ENCODE data around the gene FSHB.
"Not testable (repeated sequence)": the region's sequence is repeated elsewhere in the genome, so short reads cannot be mapped to it uniquely, and the experiment has no call there.

Gene FSHB

DNA sequence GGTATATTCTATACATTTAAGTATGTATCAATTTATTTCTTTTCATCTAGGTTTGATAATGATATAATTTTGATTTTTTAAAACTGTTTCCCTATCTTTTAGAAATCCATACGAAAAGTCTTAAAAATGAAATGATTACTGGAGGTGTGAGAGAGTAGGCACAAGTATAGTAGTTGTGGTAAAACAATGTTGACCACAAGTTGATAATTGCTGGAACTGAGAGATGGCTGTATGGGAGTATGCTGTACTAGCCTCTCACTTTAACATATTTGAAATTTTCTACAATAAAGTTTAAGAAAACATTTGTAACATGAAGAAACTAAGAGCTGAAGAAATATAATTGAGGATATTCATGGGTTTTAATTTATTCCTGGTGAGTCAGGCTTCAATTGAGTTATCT lies 30.0 kb downstream of the FSHB start:
- no peak overlapping the region for H3K23ac ChIP-seq (ENCODE audit: low read length)
- no peaks in the 10 kb centered on the region for H3K9me3 ChIP-seq (ENCODE audit: insufficient read depth, low read depth, low read length)
- no CpG with 5 or more reads among the region's 1 CpG for WGBS (ENCODE audit: extremely low coverage, insufficient coverage, insufficient read length)
- H3K18ac ChIP-seq (ENCODE audit: low read length): no peak overlapping the region
- H3K9ac ChIP-seq (ENCODE audit: low read length): no peak overlapping the region
- H4K91ac ChIP-seq (ENCODE audit: low read depth, low read length): no peak overlapping the region
- H3K4me2 ChIP-seq (ENCODE audit: low read length): no peak overlapping the region
- DNase-seq: no peak
- no peaks in the 10 kb centered on the region for H3K27me3 ChIP-seq (ENCODE audit: insufficient read depth, low read length)
- H3K79me1 ChIP-seq (ENCODE audit: low read length): no peaks in the 10 kb centered on the region
- no peak overlapping the region for H3K27ac ChIP-seq (ENCODE audit: low read depth, low read length)
- H2AFZ ChIP-seq (ENCODE audit: insufficient read depth, low read length, poor library complexity): no peak overlapping the region
- H3K14ac ChIP-seq (ENCODE audit: low read length): no peak overlapping the region
- H2BK5ac ChIP-seq (ENCODE audit: low read depth, low read length, poor library complexity): no peak overlapping the region
- no peak overlapping the region for H2BK120ac ChIP-seq (ENCODE audit: insufficient read depth, low read length, poor library complexity)
- no peak overlapping the region for H4K12ac ChIP-seq (ENCODE audit: low read depth, low read length)
- no peaks in the 10 kb centered on the region for H3K36me3 ChIP-seq (ENCODE audit: control insufficient read depth in 1 of 2, insufficient read depth in 2 of 2, low read length in 2 of 2)
- no peak overlapping the region for H2BK12ac ChIP-seq (ENCODE audit: low read length)
- no peak overlapping the region for H2AK5ac ChIP-seq (ENCODE audit: low read length)
- no peaks in the 10 kb centered on the region for H3K4me1 ChIP-seq (ENCODE audit: control insufficient read depth in 1 of 2, insufficient read depth in 2 of 2, low read length in 2 of 2)
- H3K4me3 ChIP-seq (ENCODE audit: low read depth, low read length): no peak overlapping the region
- no peak overlapping the region for H4K8ac ChIP-seq (ENCODE audit: low read depth, low read length)
- H3K79me2 ChIP-seq (ENCODE audit: control insufficient read depth, insufficient read depth, low read length, poor library complexity): no peaks in the 10 kb centered on the region
- H3K4ac ChIP-seq (ENCODE audit: low read depth, low read length): no peak overlapping the region

DNA sequence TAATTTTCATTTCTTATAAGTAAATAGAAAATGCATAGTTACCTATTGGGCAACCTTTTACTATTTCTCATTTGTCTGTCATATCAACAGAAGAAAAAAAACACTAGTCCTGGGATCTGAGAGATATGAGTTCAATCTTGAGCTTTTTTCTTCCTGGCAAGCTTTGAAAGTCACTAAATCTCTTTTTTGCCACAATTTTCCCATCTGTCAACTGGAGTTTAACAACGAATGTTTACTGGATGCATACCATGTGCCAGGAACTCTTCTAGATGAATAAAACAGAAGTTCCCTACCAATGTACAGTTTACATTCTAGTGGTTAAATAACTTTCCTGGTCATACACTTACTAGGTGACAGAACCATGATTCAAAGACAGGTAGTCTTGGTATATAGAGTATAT lies 31.0 kb downstream of the FSHB start:
- Histone ChIP-seq H3K4me1 (ENCODE audit: control insufficient read depth in 1 of 2, insufficient read depth in 2 of 2, low read length in 2 of 2) (no peaks in the 10 kb centered on the region), H2BK12ac (ENCODE audit: low read length) (no peak overlapping the region), H3K9ac (ENCODE audit: low read length) (no peak overlapping the region), H3K14ac (ENCODE audit: low read length) (no peak overlapping the region), H3K79me1 (ENCODE audit: low read length) (no peaks in the 10 kb centered on the region), H3K4ac (ENCODE audit: low read depth, low read length) (no peak overlapping the region), H2AK5ac (ENCODE audit: low read length) (no peak overlapping the region), H2BK120ac (ENCODE audit: insufficient read depth, low read length, poor library complexity) (no peak overlapping the region), H3K4me2 (ENCODE audit: low read length) (no peak overlapping the region), H2AFZ (ENCODE audit: insufficient read depth, low read length, poor library complexity) (no peak overlapping the region), H3K23ac (ENCODE audit: low read length) (no peak overlapping the region), H4K12ac (ENCODE audit: low read depth, low read length) (no peak overlapping the region), H2BK5ac (ENCODE audit: low read depth, low read length, poor library complexity) (no peak overlapping the region), H3K79me2 (ENCODE audit: control insufficient read depth, insufficient read depth, low read length, poor library complexity) (no peaks in the 10 kb centered on the region), H3K4me3 (ENCODE audit: low read depth, low read length) (no peak overlapping the region), H3K27me3 (ENCODE audit: insufficient read depth, low read length) (no peaks in the 10 kb centered on the region), H3K9me3 (ENCODE audit: insufficient read depth, low read depth, low read length) (no peaks in the 10 kb centered on the region), H3K18ac (ENCODE audit: low read length) (no peak overlapping the region), H4K8ac (ENCODE audit: low read depth, low read length) (no peak overlapping the region), H3K36me3 (ENCODE audit: control insufficient read depth in 1 of 2, insufficient read depth in 2 of 2, low read length in 2 of 2) (no peaks in the 10 kb centered on the region), H3K27ac (ENCODE audit: low read depth, low read length) (no peak overlapping the region), H4K91ac (ENCODE audit: low read depth, low read length) (no peak overlapping the region)
- no peak for DNase-seq
- no CpG with 5 or more reads among the region's 1 CpG for WGBS (ENCODE audit: extremely low coverage, insufficient coverage, insufficient read length)

DNA sequence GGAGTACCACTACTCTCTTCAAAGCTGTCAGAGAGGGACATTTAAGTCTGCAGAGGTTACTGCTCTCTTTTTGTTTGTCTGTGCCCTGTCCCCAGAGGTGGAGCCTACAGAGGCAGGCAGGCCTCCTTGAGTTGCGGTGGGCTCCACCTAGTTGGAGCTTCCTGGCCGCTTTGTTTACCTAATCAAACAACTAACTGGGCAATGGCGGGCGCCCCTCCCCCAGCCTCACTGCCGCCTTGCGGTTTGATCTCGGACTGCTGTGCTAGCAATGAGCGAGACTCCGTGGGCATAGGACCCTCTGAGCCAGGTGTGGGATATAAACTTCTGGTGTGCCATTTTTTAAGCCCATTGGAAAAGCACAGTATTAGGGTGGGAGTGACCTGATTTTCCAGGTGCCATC lies 37.8 kb downstream of the FSHB start:
- H3K79me2 ChIP-seq (ENCODE audit: control insufficient read depth, insufficient read depth, low read length, poor library complexity); H2BK12ac ChIP-seq (ENCODE audit: low read length); H3K9me3 ChIP-seq (ENCODE audit: insufficient read depth, low read depth, low read length); H3K14ac ChIP-seq (ENCODE audit: low read length); H3K4ac ChIP-seq (ENCODE audit: low read depth, low read length); H3K4me2 ChIP-seq (ENCODE audit: low read length); H3K18ac ChIP-seq (ENCODE audit: low read length); H3K23ac ChIP-seq (ENCODE audit: low read length); H2AFZ ChIP-seq (ENCODE audit: insufficient read depth, low read length, poor library complexity); H4K91ac ChIP-seq (ENCODE audit: low read depth, low read length); H3K4me3 ChIP-seq (ENCODE audit: low read depth, low read length); H2AK5ac ChIP-seq (ENCODE audit: low read length); H4K8ac ChIP-seq (ENCODE audit: low read depth, low read length); H2BK120ac ChIP-seq (ENCODE audit: insufficient read depth, low read length, poor library complexity); H3K4me1 ChIP-seq (ENCODE audit: control insufficient read depth in 1 of 2, insufficient read depth in 2 of 2, low read length in 2 of 2); H4K12ac ChIP-seq (ENCODE audit: low read depth, low read length); H2BK5ac ChIP-seq (ENCODE audit: low read depth, low read length, poor library complexity); H3K27me3 ChIP-seq (ENCODE audit: insufficient read depth, low read length); H3K9ac ChIP-seq (ENCODE audit: low read length); H3K36me3 ChIP-seq (ENCODE audit: control insufficient read depth in 1 of 2, insufficient read depth in 2 of 2, low read length in 2 of 2); H3K27ac ChIP-seq (ENCODE audit: low read depth, low read length); DNase-seq; H3K79me1 ChIP-seq (ENCODE audit: low read length): not testable (repeated sequence)
- WGBS (ENCODE audit: extremely low coverage, insufficient coverage, insufficient read length): no CpG with 5 or more reads among the region's 9 CpGs

DNA sequence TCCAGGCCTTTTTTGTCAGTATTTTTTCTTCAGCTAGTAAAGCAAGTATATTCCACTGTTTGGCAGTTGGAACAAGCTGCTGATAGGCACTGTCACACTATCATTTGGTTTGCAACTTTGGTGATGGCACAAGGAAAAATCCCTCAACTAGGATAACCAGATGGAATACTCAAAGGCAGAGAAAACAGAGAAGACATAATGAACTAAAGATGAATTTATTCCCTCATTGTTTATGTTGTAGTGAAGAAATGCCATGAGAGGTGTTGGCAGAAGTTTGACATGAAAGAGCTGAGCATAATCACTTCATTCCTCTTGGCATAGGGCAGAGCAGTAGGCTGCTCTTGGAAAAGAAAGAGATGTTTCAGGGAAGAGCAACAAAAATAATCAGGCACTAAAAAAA lies 39.9 kb downstream of the FSHB start:
- no peak overlapping the region for H3K4me3 ChIP-seq (ENCODE audit: low read depth, low read length)
- no peaks in the 10 kb centered on the region for H3K4me1 ChIP-seq (ENCODE audit: control insufficient read depth in 1 of 2, insufficient read depth in 2 of 2, low read length in 2 of 2)
- H3K27me3 ChIP-seq (ENCODE audit: insufficient read depth, low read length): no peaks in the 10 kb centered on the region
- H2AK5ac ChIP-seq (ENCODE audit: low read length): no peak overlapping the region
- H3K36me3 ChIP-seq (ENCODE audit: control insufficient read depth in 1 of 2, insufficient read depth in 2 of 2, low read length in 2 of 2): no peaks in the 10 kb centered on the region
- no peak overlapping the region for H2BK12ac ChIP-seq (ENCODE audit: low read length)
- no peak overlapping the region for H4K12ac ChIP-seq (ENCODE audit: low read depth, low read length)
- H2BK120ac ChIP-seq (ENCODE audit: insufficient read depth, low read length, poor library complexity): no peak overlapping the region
- no peak overlapping the region for H3K9ac ChIP-seq (ENCODE audit: low read length)
- H3K79me1 ChIP-seq (ENCODE audit: low read length): no peaks in the 10 kb centered on the region
- H3K9me3 ChIP-seq (ENCODE audit: insufficient read depth, low read depth, low read length): no peaks in the 10 kb centered on the region
- no peak overlapping the region for H3K4ac ChIP-seq (ENCODE audit: low read depth, low read length)
- no peak overlapping the region for H3K23ac ChIP-seq (ENCODE audit: low read length)
- H3K27ac ChIP-seq (ENCODE audit: low read depth, low read length): no peak overlapping the region
- no peak overlapping the region for H4K8ac ChIP-seq (ENCODE audit: low read depth, low read length)
- no peak for DNase-seq
- no peak overlapping the region for H3K18ac ChIP-seq (ENCODE audit: low read length)
- H3K79me2 ChIP-seq (ENCODE audit: control insufficient read depth, insufficient read depth, low read length, poor library complexity): no peaks in the 10 kb centered on the region
- no peak overlapping the region for H3K14ac ChIP-seq (ENCODE audit: low read length)
- H3K4me2 ChIP-seq (ENCODE audit: low read length): no peak overlapping the region
- H2AFZ ChIP-seq (ENCODE audit: insufficient read depth, low read length, poor library complexity): no peak overlapping the region
- H2BK5ac ChIP-seq (ENCODE audit: low read depth, low read length, poor library complexity): no peak overlapping the region
- H4K91ac ChIP-seq (ENCODE audit: low read depth, low read length): no peak overlapping the region

DNA sequence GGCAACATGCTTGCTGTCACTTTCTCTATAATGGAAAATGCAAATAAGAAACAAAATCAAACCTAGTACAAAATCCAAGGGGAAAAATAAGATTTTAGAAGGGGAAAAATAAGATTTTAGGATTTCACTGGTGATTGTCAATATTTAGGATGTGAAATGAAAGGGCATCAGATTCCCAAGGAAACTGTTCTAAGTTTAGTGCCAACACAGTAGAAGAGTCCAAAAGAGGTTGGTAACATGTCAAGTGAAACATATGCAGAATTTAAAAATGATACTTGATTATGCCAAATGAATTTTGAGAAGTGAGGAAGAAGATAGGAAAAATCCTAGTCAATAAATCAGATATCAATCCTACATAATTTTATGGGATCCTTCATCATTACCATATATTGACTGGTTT lies 46.4 kb downstream of the FSHB start:
- no peak overlapping the region for H3K4me2 ChIP-seq (ENCODE audit: low read length)
- H3K27ac ChIP-seq (ENCODE audit: low read depth, low read length): no peak overlapping the region
- no peaks in the 10 kb centered on the region for H3K79me1 ChIP-seq (ENCODE audit: low read length)
- no peak overlapping the region for H3K14ac ChIP-seq (ENCODE audit: low read length)
- DNase-seq: no peak
- no peak overlapping the region for H3K18ac ChIP-seq (ENCODE audit: low read length)
- H2AK5ac ChIP-seq (ENCODE audit: low read length): no peak overlapping the region
- no peak overlapping the region for H3K23ac ChIP-seq (ENCODE audit: low read length)
- no peak overlapping the region for H3K4ac ChIP-seq (ENCODE audit: low read depth, low read length)
- H4K8ac ChIP-seq (ENCODE audit: low read depth, low read length): no peak overlapping the region
- H2BK120ac ChIP-seq (ENCODE audit: insufficient read depth, low read length, poor library complexity): no peak overlapping the region
- H4K12ac ChIP-seq (ENCODE audit: low read depth, low read length): no peak overlapping the region
- H3K36me3 ChIP-seq (ENCODE audit: control insufficient read depth in 1 of 2, insufficient read depth in 2 of 2, low read length in 2 of 2): no peaks in the 10 kb centered on the region
- no peak overlapping the region for H2AFZ ChIP-seq (ENCODE audit: insufficient read depth, low read length, poor library complexity)
- H3K27me3 ChIP-seq (ENCODE audit: insufficient read depth, low read length): no peaks in the 10 kb centered on the region
- H3K4me1 ChIP-seq (ENCODE audit: control insufficient read depth in 1 of 2, insufficient read depth in 2 of 2, low read length in 2 of 2): no peaks in the 10 kb centered on the region
- no peak overlapping the region for H2BK5ac ChIP-seq (ENCODE audit: low read depth, low read length, poor library complexity)
- H2BK12ac ChIP-seq (ENCODE audit: low read length): no peak overlapping the region
- no peaks in the 10 kb centered on the region for H3K79me2 ChIP-seq (ENCODE audit: control insufficient read depth, insufficient read depth, low read length, poor library complexity)
- H3K4me3 ChIP-seq (ENCODE audit: low read depth, low read length): no peak overlapping the region
- H3K9ac ChIP-seq (ENCODE audit: low read length): no peak overlapping the region
- no peaks in the 10 kb centered on the region for H3K9me3 ChIP-seq (ENCODE audit: insufficient read depth, low read depth, low read length)
- no peak overlapping the region for H4K91ac ChIP-seq (ENCODE audit: low read depth, low read length)

All from trophoblast cell (in vitro differentiated cells and primary cell).